HepG2 (cell line): ENCODE data around the gene TCAP. TPM values are rescaled to one million over a fixed set of nuclear protein-coding genes. Genes with fewer than 3 reads are reported as not detected.

Experiments used
- ARNT2 ChIP-seq: sonication (generic); formaldehyde crosslinking; IDR thresholded peaks from 2 replicates; pipeline ENCODE4 v1.8.0; 2022; ENCODE audit warnings: mild to moderate bottlenecking, low read depth, missing genetic modification reagents, moderate library complexity
- BORCS8-MEF2B ChIP-seq: sonication (generic); formaldehyde crosslinking; IDR thresholded peaks from 2 replicates; pipeline ENCODE4 v1.8.0; 2022; ENCODE audit warnings: mild to moderate bottlenecking, missing genetic modification reagents
- FOSL1 ChIP-seq: sonication (generic); formaldehyde crosslinking; IDR thresholded peaks from 2 replicates; pipeline ENCODE4 v1.9.0; 2021; ENCODE audit warnings: missing genetic modification reagents, borderline replicate concordance
- HDAC6 ChIP-seq: fragments of 200-600 bp; sonication (generic); IDR thresholded peaks from 2 replicates; pipeline ENCODE4 v1.7.0; 2017; ENCODE audit warnings: mild to moderate bottlenecking, antibody characterized with exemption, low read length, low read depth
- KLF12 ChIP-seq: sonication (generic); formaldehyde crosslinking; IDR thresholded peaks from 2 replicates; pipeline ENCODE4 v1.4.0; 2020; ENCODE audit warnings: missing genetic modification reagents, borderline replicate concordance
- RBAK ChIP-seq: sonication (generic); formaldehyde crosslinking; IDR thresholded peaks from 2 replicates; pipeline ENCODE4 v1.5.1; 2020; ENCODE audit warnings: mild to moderate bottlenecking, missing genetic modification reagents
- SSRP1 ChIP-seq: IDR thresholded peaks from 2 replicates; pipeline ENCODE4 v1.6.1; 2016; ENCODE audit warnings: control low read depth
- ZBTB20 ChIP-seq: sonication (generic); formaldehyde crosslinking; IDR thresholded peaks from 2 replicates; pipeline ENCODE4 v1.8.1; 2023; ENCODE audit warnings: missing genetic modification reagents, low read depth, mild to moderate bottlenecking, borderline replicate concordance
- ZFP82 ChIP-seq: sonication (generic); formaldehyde crosslinking; IDR thresholded peaks from 2 replicates; pipeline ENCODE4 v1.5.1; 2020; ENCODE audit warnings: mild to moderate bottlenecking, missing genetic modification reagents, borderline replicate concordance
- ZNF446 ChIP-seq: sonication (generic); formaldehyde crosslinking; IDR thresholded peaks from 2 replicates; pipeline ENCODE4 v1.5.0; 2020; ENCODE audit warnings: mild to moderate bottlenecking, missing genetic modification reagents
- ZNF660 ChIP-seq: sonication (generic); formaldehyde crosslinking; IDR thresholded peaks from 2 replicates; pipeline ENCODE4 v1.5.1; 2020; ENCODE audit warnings: mild to moderate bottlenecking, low read depth, missing genetic modification reagents, borderline replicate concordance
- polyA plus RNA-seq, 8 experiments: library from polyadenylated mRNA; depleted of rRNA in 3 of 8; stranded (reverse) in 7 of 8; unstranded in 1 of 8; fragments of >200 nt; fragmentation: Illumina TruSeq in 4 of 8; extraction: Trizol in 4 of 8; gene quantifications; 2 replicates each; pipeline versions ENCODE4 v1.2.1 to v1.2.3, GENCODE V29; 2011 to 2016; ENCODE audit warnings: low read depth in 4 of 8, missing spikeins in 1 of 8, mixed read lengths in 1 of 8; ENCODE audit not compliant: insufficient read depth in 1 of 8
- total RNA-seq, 5 experiments: library from RNA; depleted of rRNA; stranded (reverse); fragments of >200 nt; fragmentation: Illumina TruSeq; extraction: Trizol; gene quantifications; 2 replicates each; pipeline ENCODE4 v1.2.3, GENCODE V29; 2016; ENCODE audit warnings: low read depth in 1 of 5
- TF ChIP-seq, protein P1 (sequence below): sonication (generic); formaldehyde crosslinking; IDR thresholded peaks from 2 replicates; pipeline ENCODE4 v1.4.0; 2020; ENCODE audit warnings: mild to moderate bottlenecking, missing genetic modification reagents
- TF ChIP-seq, protein P2 (sequence below): sonication (generic); formaldehyde crosslinking; IDR thresholded peaks from one replicate; pipeline ENCODE4 v1.5.1; 2020; ENCODE audit warnings: mild to moderate bottlenecking, missing genetic modification reagents; ENCODE audit errors: not compliant biosample characterization
- TF ChIP-seq, protein P3 (sequence below): sonication (generic); formaldehyde crosslinking; IDR thresholded peaks from 2 replicates; pipeline ENCODE4 v1.8.1; 2022; ENCODE audit warnings: mild to moderate bottlenecking, missing genetic modification reagents
- TF ChIP-seq, protein P4 (sequence below): sonication (generic); formaldehyde crosslinking; conservative IDR thresholded peaks from 2 replicates; pipeline ENCODE4 v1.4.0; 2020; ENCODE audit warnings: missing genetic modification reagents

Gene TCAP
- total and polyA plus RNA-seq, 2 of the 13 experiments (the other 11 are each of a cell fraction or from before 2014, with no cell fraction given), result 0.24 to 0.65 TPM

DNA sequence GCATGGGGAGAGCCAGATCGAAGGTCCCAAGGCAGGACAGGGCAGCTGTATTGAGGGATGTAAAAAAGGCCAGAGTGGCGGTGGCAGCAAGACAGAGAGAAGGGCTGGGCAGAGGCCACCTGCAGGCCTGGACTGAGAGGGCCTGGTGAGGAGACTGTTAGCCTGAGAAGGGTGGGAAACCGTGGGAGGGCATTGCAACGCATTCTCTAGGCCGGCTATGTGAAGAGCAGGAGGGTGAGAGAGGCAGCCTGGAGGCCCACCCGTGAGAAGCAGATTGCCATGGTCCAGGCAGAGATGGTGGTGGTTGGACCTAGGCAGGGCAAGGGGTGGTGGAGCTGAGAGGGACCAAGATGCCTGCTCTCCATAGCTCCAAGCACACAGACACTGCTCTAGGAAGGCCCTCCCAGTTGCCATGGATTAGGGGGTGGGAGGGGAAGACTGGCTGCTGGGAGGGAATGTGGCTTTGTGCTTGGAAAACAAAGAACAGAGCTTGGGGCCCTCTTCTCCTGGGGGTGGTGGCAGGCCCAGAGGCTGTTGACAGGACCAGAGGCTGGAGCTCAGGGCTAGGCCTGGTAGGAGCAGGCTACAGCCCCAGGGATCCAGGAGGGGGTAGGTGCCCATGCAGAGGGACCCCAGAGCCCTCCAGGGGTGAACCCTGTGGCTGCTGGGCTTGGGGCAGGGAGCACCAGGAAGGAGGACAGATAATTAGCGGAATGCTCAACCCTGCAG lies 12.4 kb upstream of the TCAP start (continued):
- TF ChIP-seq, protein P1, sequence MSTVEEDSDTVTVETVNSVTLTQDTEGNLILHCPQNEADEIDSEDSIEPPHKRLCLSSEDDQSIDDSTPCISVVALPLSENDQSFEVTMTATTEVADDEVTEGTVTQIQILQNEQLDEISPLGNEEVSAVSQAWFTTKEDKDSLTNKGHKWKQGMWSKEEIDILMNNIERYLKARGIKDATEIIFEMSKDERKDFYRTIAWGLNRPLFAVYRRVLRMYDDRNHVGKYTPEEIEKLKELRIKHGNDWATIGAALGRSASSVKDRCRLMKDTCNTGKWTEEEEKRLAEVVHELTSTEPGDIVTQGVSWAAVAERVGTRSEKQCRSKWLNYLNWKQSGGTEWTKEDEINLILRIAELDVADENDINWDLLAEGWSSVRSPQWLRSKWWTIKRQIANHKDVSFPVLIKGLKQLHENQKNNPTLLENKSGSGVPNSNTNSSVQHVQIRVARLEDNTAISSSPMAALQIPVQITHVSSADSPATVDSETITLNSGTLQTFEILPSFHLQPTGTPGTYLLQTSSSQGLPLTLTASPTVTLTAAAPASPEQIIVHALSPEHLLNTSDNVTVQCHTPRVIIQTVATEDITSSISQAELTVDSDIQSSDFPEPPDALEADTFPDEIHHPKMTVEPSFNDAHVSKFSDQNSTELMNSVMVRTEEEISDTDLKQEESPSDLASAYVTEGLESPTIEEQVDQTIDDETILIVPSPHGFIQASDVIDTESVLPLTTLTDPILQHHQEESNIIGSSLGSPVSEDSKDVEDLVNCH, result no peak
- TF ChIP-seq BORCS8-MEF2B (CRISPR knock-in tag), result no peak
- TF ChIP-seq ZFP82, result no peak
- no peak for TF ChIP-seq RBAK (CRISPR knock-in tag)
- no peak for TF ChIP-seq FOSL1
- TF ChIP-seq, protein P2, sequence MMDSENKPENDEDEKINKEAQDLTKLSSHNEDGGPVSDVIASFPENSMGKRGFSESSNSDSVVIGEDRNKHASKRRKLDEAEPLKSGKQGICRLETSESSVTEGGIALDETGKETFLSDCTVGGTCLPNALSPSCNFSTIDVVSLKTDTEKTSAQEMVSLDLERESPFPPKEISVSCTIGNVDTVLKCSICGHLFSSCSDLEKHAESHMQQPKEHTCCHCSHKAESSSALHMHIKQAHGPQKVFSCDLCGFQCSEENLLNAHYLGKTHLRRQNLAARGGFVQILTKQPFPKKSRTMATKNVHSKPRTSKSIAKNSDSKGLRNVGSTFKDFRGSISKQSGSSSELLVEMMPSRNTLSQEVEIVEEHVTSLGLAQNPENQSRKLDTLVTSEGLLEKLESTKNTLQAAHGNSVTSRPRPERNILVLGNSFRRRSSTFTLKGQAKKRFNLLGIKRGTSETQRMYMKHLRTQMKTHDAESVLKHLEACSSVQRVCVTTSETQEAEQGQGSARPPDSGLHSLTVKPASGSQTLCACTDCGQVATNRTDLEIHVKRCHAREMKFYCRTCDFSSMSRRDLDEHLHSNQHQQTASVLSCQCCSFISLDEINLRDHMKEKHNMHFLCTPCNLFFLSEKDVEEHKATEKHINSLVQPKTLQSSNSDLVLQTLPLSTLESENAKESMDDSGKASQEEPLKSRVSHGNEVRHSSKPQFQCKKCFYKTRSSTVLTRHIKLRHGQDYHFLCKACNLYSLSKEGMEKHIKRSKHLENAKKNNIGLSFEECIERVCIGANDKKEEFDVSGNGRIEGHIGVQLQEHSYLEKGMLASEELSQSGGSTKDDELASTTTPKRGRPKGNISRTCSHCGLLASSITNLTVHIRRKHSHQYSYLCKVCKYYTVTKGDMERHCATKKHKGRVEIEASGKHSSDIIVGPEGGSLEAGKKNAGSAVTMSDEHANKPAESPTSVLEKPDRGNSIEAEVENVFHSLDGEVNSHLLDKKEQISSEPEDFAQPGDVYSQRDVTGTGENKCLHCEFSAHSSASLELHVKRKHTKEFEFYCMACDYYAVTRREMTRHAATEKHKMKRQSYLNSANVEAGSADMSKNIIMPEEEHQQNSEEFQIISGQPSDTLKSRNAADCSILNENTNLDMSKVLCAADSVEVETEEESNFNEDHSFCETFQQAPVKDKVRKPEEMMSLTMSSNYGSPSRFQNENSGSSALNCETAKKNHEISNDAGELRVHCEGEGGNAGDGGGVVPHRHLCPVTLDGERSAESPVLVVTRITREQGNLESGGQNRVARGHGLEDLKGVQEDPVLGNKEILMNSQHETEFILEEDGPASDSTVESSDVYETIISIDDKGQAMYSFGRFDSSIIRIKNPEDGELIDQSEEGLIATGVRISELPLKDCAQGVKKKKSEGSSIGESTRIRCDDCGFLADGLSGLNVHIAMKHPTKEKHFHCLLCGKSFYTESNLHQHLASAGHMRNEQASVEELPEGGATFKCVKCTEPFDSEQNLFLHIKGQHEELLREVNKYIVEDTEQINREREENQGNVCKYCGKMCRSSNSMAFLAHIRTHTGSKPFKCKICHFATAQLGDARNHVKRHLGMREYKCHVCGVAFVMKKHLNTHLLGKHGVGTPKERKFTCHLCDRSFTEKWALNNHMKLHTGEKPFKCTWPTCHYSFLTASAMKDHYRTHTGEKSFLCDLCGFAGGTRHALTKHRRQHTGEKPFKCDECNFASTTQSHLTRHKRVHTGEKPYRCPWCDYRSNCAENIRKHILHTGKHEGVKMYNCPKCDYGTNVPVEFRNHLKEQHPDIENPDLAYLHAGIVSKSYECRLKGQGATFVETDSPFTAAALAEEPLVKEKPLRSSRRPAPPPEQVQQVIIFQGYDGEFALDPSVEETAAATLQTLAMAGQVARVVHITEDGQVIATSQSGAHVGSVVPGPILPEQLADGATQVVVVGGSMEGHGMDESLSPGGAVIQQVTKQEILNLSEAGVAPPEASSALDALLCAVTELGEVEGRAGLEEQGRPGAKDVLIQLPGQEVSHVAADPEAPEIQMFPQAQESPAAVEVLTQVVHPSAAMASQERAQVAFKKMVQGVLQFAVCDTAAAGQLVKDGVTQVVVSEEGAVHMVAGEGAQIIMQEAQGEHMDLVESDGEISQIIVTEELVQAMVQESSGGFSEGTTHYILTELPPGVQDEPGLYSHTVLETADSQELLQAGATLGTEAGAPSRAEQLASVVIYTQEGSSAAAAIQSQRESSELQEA (CRISPR knock-in tag), result no peak
- TF ChIP-seq, protein P3, sequence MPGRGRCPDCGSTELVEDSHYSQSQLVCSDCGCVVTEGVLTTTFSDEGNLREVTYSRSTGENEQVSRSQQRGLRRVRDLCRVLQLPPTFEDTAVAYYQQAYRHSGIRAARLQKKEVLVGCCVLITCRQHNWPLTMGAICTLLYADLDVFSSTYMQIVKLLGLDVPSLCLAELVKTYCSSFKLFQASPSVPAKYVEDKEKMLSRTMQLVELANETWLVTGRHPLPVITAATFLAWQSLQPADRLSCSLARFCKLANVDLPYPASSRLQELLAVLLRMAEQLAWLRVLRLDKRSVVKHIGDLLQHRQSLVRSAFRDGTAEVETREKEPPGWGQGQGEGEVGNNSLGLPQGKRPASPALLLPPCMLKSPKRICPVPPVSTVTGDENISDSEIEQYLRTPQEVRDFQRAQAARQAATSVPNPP (CRISPR knock-in tag), result no peak
- no peak for TF ChIP-seq KLF12 (CRISPR knock-in tag)
- TF ChIP-seq SSRP1 (CRISPR knock-in tag), result no peak
- TF ChIP-seq ZNF660 (CRISPR knock-in tag), result no peak
- no peak for TF ChIP-seq ZBTB20 (CRISPR knock-in tag)
- no peak for TF ChIP-seq HDAC6
- TF ChIP-seq ZNF446 (CRISPR knock-in tag), result no peak
- TF ChIP-seq, protein P4, sequence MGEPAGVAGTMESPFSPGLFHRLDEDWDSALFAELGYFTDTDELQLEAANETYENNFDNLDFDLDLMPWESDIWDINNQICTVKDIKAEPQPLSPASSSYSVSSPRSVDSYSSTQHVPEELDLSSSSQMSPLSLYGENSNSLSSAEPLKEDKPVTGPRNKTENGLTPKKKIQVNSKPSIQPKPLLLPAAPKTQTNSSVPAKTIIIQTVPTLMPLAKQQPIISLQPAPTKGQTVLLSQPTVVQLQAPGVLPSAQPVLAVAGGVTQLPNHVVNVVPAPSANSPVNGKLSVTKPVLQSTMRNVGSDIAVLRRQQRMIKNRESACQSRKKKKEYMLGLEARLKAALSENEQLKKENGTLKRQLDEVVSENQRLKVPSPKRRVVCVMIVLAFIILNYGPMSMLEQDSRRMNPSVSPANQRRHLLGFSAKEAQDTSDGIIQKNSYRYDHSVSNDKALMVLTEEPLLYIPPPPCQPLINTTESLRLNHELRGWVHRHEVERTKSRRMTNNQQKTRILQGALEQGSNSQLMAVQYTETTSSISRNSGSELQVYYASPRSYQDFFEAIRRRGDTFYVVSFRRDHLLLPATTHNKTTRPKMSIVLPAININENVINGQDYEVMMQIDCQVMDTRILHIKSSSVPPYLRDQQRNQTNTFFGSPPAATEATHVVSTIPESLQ (CRISPR knock-in tag), result no peak
- no peak for TF ChIP-seq ARNT2 (CRISPR knock-in tag)
